Activated CD4-positive, alpha-beta T cell treated with anti-CD3 and anti-CD28 coated beads, Interleukin-2, amount 50 U/mL, for 4 hours (primary cell): ENCODE measurements around the gene UNC79.

ENCODE experiments used
- DNase-seq, 2 experiments: peaks; one replicate each; pipeline ENCODE4 v3.0.0-alpha.2; 2020

The UNC79 gene

GRCh38 chr14:93712838-93713724 lies 282.3 kb downstream of the UNC79 start:
- no peak for DNase-seq

GRCh38 chr14:93713726-93714405 lies 283.1 kb downstream of the UNC79 start:
- no peak for DNase-seq

GRCh38 chr14:93714605-93715004 lies 283.9 kb downstream of the UNC79 start:
- no peak for DNase-seq

GRCh38 chr14:93715279-93715927 lies 284.7 kb downstream of the UNC79 start:
- DNase-seq, result no peak

- DNase-seq, result no peak
These were observed 285.4 kb downstream of the UNC79 start for GRCh38 chr14:93716002-93716745.

GRCh38 chr14:93716746-93717667 lies 286.3 kb downstream of the UNC79 start:
- DNase-seq, result no peak

GRCh38 chr14:93717668-93718320 lies 287.1 kb downstream of the UNC79 start:
- no peak for DNase-seq

GRCh38 chr14:93719256-93719655 lies 288.5 kb downstream of the UNC79 start:
- DNase-seq, result no peak

GRCh38 chr14:93720076-93720815 lies 289.5 kb downstream of the UNC79 start:
- no peak for DNase-seq

GRCh38 chr14:93720981-93721483 lies 290.3 kb downstream of the UNC79 start:
- DNase-seq, result no peak

GRCh38 chr14:93723001-93723400 lies 292.3 kb downstream of the UNC79 start:
- no peak for DNase-seq

- no peak for DNase-seq
These were observed 294.4 kb downstream of the UNC79 start for GRCh38 chr14:93725002-93725582.

GRCh38 chr14:93725993-93726392 lies 295.3 kb downstream of the UNC79 start:
- DNase-seq, result no peak

GRCh38 chr14:93727039-93727740 lies 296.5 kb downstream of the UNC79 start:
- DNase-seq, result no peak

- DNase-seq, result no peak
These were observed 297.3 kb downstream of the UNC79 start for GRCh38 chr14:93727917-93728650.

- DNase-seq, result no peak
These were observed 297.9 kb downstream of the UNC79 start for GRCh38 chr14:93728651-93729016.

GRCh38 chr14:93729993-93730392 lies 299.3 kb downstream of the UNC79 start:
- DNase-seq, result no peak

- no peak for DNase-seq
These were observed 301.0 kb downstream of the UNC79 start for GRCh38 chr14:93731753-93732152.

- no peak for DNase-seq
These were observed 301.8 kb downstream of the UNC79 start for GRCh38 chr14:93732524-93732923.
